HG02943 (cell line): ENCODE results near the gene EPB41L4B.
"Not testable (repeated sequence)": the region's sequence is repeated elsewhere in the genome, so short reads cannot be mapped to it uniquely, and the experiment has no call there.

Experiments used
- ATAC-seq: cut with Tn5 transposase; IDR thresholded peaks from one replicate; pipeline ENCODE4 v1.9.1; 2021; ENCODE audit warnings: mild to moderate bottlenecking, low read depth, moderate library complexity; ENCODE audit not compliant: unreplicated experiment

The EPB41L4B gene

GRCh38 chr9:109303900-109304299, 17.0 kb downstream of the EPB41L4B start:
- no peak for ATAC-seq

DNA sequence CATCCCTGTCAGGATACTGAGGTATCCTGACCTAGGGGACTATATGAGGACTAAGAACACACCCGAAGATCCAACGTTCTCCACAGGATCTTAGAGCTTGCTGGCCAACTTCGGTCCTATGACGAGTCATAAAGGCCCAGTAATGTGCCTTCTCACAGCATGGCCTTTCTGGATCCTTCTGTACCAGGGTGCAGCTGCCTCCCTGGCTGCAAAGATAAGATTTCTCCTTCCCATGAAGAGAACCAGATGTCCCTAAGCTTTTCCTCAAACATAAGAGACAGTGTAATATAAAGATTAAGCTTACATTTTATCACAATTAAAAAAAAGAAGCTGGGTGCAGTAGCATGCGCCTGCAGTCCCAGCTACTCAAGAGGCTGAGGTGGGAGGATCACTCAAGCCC, 18.3 kb downstream of the EPB41L4B start:
- no peak for ATAC-seq

DNA sequence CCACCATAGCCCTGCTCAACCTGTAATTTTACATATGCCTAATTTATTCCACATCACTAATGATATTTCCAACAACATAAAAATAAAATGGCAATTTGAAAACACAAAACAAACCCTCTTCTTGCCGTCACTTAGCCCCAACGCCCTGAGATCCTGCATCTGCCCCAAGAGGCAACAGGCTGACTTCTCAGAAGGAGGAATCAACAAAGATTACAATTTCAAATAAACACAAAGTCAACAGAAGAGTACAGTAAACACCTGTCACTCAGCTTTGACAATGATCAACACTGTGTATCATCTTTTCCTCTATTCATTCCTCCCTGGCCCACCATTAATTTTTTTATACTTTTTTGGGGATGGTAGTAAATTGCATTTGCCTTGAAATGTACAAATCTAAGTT, 19.8 kb downstream of the EPB41L4B start:
- ATAC-seq, result no peak

- ATAC-seq, result no peak
Measured at GRCh38 chr9:109299891-109300290, 21.0 kb downstream of the EPB41L4B start.

DNA sequence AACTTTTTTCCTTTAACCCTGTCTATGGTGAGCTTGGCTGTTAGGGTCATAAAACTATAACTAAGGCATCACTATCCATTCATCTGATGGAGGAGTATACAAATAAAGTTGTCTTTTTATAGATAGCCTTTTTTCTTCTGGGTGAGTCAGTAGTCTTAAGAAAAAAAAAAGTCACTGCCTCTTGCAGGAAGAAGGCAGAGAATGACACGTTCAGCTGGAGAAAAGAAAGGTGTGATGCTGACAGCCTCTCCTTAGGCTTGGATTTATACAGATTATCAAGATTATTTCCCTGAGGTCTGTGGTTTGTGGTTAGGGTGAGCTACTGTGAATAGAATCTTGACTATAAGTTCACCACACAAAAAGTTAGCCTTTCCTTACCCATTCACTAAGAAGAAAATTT, 23.0 kb downstream of the EPB41L4B start:
- no peak for ATAC-seq

- no peak for ATAC-seq
Measured at GRCh38 chr9:109295221-109296130, 25.4 kb downstream of the EPB41L4B start.

DNA sequence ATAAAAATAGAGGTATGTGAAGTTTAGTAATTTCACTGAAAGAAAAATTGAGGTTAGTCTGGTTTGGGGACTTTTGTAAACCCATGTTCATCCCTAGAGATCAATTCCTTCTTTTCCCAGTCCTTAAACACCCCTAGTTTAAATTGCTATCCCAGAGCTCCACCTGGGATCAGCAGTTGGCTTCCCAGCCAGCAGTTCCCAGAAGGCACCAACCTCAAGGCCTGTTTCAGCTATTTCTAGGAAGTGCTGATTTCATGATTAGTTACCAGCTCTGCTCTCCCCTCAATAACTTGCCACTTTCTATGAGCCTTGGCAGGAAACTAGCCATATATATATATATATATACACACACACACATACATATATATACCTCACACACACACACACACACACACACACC, 30.5 kb downstream of the EPB41L4B start:
- ATAC-seq, result no peak

DNA sequence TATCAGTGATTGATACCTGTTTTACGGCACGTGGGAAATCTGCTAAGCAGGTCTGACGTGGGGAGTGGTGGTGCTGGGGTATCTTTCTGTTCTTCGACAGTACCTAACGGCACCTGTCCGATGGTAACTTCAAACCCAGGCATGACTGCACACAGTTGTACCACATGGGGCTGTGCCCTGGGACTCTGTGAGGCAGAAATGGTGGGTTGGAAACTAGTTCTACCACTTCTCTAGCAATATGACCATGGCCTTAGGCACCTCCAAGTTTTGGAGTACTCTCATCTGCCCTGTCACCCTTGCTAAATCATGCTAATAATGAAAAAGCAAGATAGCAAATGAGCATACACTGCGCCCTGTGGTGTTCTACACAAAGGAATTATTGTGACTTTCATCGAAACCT, 30.9 kb downstream of the EPB41L4B start:
- no peak for ATAC-seq

DNA sequence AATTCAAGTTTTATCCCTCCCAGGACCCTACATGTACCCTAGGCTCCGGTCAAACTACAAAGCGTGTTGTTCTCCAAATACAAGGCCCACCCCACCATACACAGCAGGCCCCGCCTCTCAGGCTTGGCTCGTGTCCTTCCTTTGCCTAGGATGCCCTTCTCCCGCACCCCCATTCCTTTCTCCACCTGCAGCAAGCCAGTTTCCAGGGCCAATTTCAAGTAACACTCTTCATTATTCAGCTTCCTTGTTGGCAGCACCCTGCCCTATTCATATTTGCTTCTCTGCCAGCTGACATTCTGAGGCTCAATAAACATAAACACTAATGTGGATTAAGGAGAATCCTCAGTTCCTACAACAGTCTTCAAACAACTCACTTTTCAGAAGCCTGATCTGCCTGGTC, 31.7 kb downstream of the EPB41L4B start:
- ATAC-seq, result no peak

DNA sequence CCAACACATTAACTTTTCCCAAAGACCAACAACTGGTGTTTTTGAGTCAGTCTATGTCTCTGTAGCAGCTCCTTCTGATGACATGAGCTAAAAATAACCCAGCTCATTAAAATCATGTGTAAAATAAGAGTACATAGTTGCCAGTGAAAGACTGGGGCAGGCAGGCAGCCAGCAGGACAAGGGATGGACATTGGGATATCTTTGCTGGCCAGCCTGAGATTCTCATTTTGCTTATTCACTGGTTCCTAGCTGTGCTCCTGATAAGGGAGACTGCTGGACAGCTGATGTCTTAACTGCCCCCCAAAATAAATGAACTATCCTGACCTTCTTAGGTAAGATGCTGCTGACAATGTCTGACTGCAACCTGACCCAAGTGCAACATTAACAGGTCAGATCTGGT, 33.9 kb downstream of the EPB41L4B start:
- no peak for ATAC-seq

DNA sequence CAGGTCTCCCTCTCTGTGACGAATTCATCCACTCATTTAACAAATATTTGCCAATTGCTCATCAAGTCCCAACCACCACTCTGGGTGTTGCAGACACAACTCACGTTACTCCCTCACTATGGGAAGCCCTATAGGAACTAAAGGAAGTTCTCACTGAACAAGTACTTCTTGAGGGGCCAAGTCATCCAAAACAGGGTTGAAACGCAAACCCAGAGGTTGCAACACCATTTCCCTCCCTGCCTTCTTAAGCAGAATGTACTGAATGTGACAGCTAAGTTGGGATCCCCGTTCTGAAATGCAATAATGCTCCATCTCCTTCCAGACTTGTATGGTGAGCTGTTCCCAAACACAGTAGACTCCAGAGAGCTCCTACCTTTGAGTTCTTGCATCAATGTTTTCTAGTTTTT, 34.3 kb downstream of the EPB41L4B start:
- ATAC-seq, result no peak

GRCh38 chr9:109283672-109284071, 37.2 kb downstream of the EPB41L4B start:
- not testable (repeated sequence) for ATAC-seq

GRCh38 chr9:109283012-109283411, 37.8 kb downstream of the EPB41L4B start:
- ATAC-seq, result no peak

DNA sequence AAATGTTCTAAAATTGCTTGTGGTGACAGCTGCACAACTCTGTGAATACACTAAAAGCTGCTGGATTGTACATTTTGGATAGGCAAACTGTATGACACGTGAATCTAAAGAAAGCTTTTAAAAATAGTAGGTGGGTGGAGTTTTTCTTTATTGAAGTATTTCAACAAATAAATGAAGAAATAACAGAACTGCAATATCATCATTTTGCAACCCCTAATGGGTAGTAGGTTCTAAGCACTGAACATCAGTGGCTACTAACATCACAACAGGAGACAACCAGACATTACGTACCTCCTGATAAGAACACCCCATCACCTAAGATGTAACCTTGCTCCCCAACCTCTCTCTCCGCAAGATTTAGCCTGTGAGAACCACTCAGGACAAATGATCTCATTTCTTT, 38.6 kb downstream of the EPB41L4B start:
- ATAC-seq, result no peak

DNA sequence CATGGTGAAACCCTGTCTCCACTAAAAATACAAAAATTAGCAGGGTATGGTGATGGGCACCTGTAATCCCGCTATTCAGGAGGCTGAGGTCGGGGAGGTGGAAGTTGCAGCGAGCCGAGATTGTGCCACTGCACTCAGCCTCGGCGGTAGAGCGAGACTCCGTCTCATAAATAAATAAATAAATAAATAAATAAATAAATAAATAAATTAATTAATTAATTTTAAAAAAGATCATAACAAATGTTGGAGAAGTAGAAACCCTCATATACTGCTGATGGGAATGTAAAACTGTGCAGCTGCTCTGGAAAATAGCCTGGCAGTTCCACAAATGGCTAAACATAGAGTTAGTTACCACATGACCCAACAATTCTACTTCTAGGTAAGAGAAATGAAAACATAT, 39.3 kb downstream of the EPB41L4B start:
- no peak for ATAC-seq

- no peak for ATAC-seq
Measured at GRCh38 chr9:109278848-109279247, 42.0 kb downstream of the EPB41L4B start.

DNA sequence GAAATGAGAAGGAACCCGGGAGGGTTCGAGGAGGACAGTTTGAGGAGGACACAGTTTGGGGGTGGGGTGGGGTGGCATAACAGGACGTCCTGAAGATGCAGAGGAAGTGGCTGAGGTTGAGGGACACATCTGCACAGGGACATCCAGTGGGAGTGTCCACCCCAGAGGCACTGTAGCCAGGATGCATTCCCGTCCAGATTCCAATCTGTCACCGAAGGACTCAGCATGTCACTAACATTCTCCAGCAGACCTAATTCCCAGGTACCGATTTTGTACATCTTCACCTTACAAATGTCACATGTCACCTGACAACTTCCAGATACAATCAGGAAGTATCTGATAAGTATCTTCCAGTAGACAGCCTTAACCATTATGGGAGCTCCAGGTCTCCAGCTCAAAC, 42.6 kb downstream of the EPB41L4B start:
- ATAC-seq, result no peak

GRCh38 chr9:109277451-109277850, 43.4 kb downstream of the EPB41L4B start:
- ATAC-seq, result no peak

GRCh38 chr9:109276469-109277440, 44.1 kb downstream of the EPB41L4B start:
- ATAC-seq, result no peak

DNA sequence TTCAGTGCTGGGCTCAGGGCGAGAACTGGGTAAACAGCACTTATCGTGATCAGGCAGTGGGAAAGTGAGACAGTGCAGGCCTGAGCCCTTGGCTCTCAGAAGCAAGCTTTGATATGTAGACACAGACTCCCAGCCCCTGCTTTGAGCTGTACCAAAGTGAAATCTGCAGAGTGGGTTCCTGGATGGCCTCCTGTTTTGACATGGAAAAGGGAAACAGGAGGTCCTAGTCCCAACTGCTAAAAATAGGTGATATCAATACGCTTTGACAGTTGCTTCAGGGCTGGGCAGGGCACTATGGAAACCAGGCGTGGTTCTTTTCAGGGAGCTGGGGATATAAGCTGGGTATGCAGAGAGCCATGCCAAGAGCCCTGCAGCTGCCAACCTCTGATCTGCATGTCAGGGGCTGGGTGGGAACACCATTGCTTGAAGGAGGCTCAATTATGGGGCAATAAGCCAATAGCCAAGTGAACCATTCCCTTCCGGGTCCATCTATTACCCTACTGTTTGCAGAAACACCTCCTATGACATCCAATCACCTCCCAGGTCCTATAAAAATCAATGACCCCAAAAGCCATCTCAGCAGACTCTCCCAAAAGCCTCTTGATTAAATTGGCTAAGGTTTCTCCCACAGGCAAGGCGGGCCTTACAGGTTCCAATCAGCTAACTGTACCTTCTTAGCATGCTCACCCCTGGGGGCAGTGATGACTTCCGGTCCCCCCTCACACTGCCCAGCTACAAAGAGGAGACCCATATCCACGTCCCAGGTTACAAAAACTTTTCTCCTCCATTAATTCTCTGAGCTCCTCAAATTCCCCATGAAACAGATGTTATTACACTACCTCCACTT, 45.8 kb downstream of the EPB41L4B start:
- no peak for ATAC-seq
